Measurements from ENCODE around the gene VCPKMT.

- TF ChIP-seq CTCF (IDR thresholded peaks at IDR 0.05) (no peak), POLR2A (IDR thresholded peaks at IDR 0.05) (no peak)
Measured at GRCh38 chr14:50117456-50117855, 1.1 kb upstream of the VCPKMT start.

Data from tibial nerve (tissue), 3 donors.